GM12878 (cell line): ENCODE data around the gene FARS2. TPM values are rescaled to one million over a fixed set of nuclear protein-coding genes. Genes with fewer than 3 reads are reported as not detected.

ENCODE experiments used
- ATAC-seq: fragments of 200-7000 bp; cut with Tn5 transposase; 3 replicates; pipeline ENCODE4 v1.9.1; 2020; ENCODE audit warnings: mild to moderate bottlenecking, moderate library complexity
- BruUV-seq: library from RNA; stranded (reverse); fragments of 400-500 nt; replicated peaks from 2 replicates; lab custom pipeline; 2021; lab: Mats Ljungman, UMichigan
- CTCF ChIA-PET: fragments of 300-600 bp; sonication (Branson Sonifier 250); formaldehyde crosslinking; extraction: SDS; loops from one replicate; lab custom pipeline; 2021; ENCODE audit warnings: inconsistent platforms; lab: Yijun Ruan, JAX
- POLR2A ChIA-PET: fragments of 350-600 bp; formaldehyde crosslinking; extraction: SDS; loops from one replicate; lab custom pipeline; 2021; ENCODE audit warnings: inconsistent platforms; lab: Charles Lee
- RAD21 ChIA-PET: fragments of 300-600 bp; sonication (Branson Sonifier 250); formaldehyde crosslinking; loops from one replicate; lab custom pipeline; 2023; ENCODE audit warnings: antibody characterized with exemption; ENCODE audit not compliant: unreplicated experiment; lab: Charles Lee
- SMC1A ChIA-PET: fragments of 300-600 bp; sonication (Branson Sonifier 250); formaldehyde crosslinking; loops from one replicate; lab custom pipeline; 2023; ENCODE audit not compliant: unreplicated experiment, uncharacterized antibody; lab: Charles Lee
- DNase-seq: peaks from one replicate; pipeline ENCODE4 v3.0.0-alpha.2; 2011; ENCODE audit warnings: low read depth, low spot score
- FAIRE-seq: peaks from 3 replicates; lab custom pipeline; 2011; peaks lifted over from hg19 to GRCh38; lab: Jason Lieb, UNC
- H2AFZ ChIP-seq: 2 replicates; pipeline ENCODE4 v1.6.0; 2011; ENCODE audit warnings: low read depth, low read length, control low read depth; ENCODE audit not compliant: control insufficient read depth
- H3K27ac ChIP-seq: 2 replicates; pipeline ENCODE4 v1.5.1; 2011; ENCODE audit warnings: control low read depth; ENCODE audit not compliant: control insufficient read depth, insufficient read depth
- H3K27me3 ChIP-seq, 2 experiments: replicated peaks in 1 of 2; 2 replicates each; pipeline versions ENCODE4 v1.6.0 to v1.6.1; 2011; ENCODE audit warnings: low read length in 1 of 2; ENCODE audit not compliant: control insufficient read depth in 2 of 2, insufficient read depth in 2 of 2
- H3K36me3 ChIP-seq, 2 experiments: 2 replicates each; pipeline ENCODE4 v1.5.1; 2011; ENCODE audit warnings: low read length in 1 of 2; ENCODE audit not compliant: control insufficient read depth in 2 of 2, insufficient read depth in 2 of 2
- H3K4me1 ChIP-seq: 2 replicates; pipeline ENCODE4 v1.6.1; 2011; ENCODE audit warnings: mild to moderate bottlenecking, low read length, moderate library complexity, mixed read lengths; ENCODE audit not compliant: control insufficient read depth, insufficient read depth
- H3K4me2 ChIP-seq: 2 replicates; pipeline ENCODE4 v1.6.0; 2011; ENCODE audit warnings: control low read depth; ENCODE audit not compliant: control insufficient read depth, insufficient read depth
- H3K4me3 ChIP-seq: fragments of 200-600 bp; sonication (generic); 2 replicates; pipeline ENCODE4 v1.5.1; 2016
- H3K79me2 ChIP-seq: 2 replicates; pipeline ENCODE4 v1.6.0; 2011; ENCODE audit warnings: low read length; ENCODE audit not compliant: control insufficient read depth, insufficient read depth
- H3K9ac ChIP-seq: 2 replicates; pipeline ENCODE4 v1.8.0; 2011; ENCODE audit warnings: low read length, control low read depth, mixed read lengths; ENCODE audit not compliant: control insufficient read depth, insufficient read depth
- H3K9me3 ChIP-seq: replicated peaks from 3 replicates; pipeline ENCODE4 v1.5.1; 2011; ENCODE audit warnings: mild to moderate bottlenecking, low read length; ENCODE audit not compliant: control insufficient read depth, insufficient read depth
- H4K20me1 ChIP-seq: 2 replicates; pipeline ENCODE4 v1.6.0; 2011; ENCODE audit not compliant: control insufficient read depth, insufficient read depth
- BCL3 ChIP-seq: IDR thresholded peaks from 2 replicates; pipeline ENCODE4 v1.6.1; 2011; ENCODE audit warnings: borderline replicate concordance, low read depth, mild to moderate bottlenecking, moderate library complexity, low read length; ENCODE audit not compliant: insufficient read depth, poor library complexity, severe bottlenecking
- CHD4 ChIP-seq: fragments of 200-600 bp; sonication (generic); IDR thresholded peaks from 2 replicates; pipeline ENCODE4 v1.6.1; 2016; ENCODE audit warnings: mild to moderate bottlenecking
- MLLT1 ChIP-seq: fragments of 450-650 bp; IDR thresholded peaks from 2 replicates; pipeline ENCODE4 v1.6.1; 2016; ENCODE audit warnings: mild to moderate bottlenecking
- RELB ChIP-seq: fragments of 450-650 bp; IDR thresholded peaks from 2 replicates; pipeline ENCODE4 v1.6.1; 2017; ENCODE audit warnings: low read depth, mild to moderate bottlenecking, moderate library complexity
- REST ChIP-seq: IDR thresholded peaks from 2 replicates; pipeline ENCODE4 v1.6.1; 2012; ENCODE audit warnings: mild to moderate bottlenecking, low read depth, low read length
- TCF12 ChIP-seq: IDR thresholded peaks from 2 replicates; pipeline ENCODE4 v1.6.1; 2011; ENCODE audit warnings: low read depth, mild to moderate bottlenecking, low read length
- USF1 ChIP-seq: IDR thresholded peaks from 2 replicates; pipeline ENCODE4 v1.6.1; 2011; ENCODE audit warnings: borderline replicate concordance, low read depth, mild to moderate bottlenecking, moderate library complexity, mixed read lengths, low read length; ENCODE audit not compliant: insufficient read depth; ENCODE audit errors: extremely low read length
- ZNF687 ChIP-seq: fragments of 450-650 bp; IDR thresholded peaks from 2 replicates; pipeline ENCODE4 v1.6.1; 2017; ENCODE audit warnings: mild to moderate bottlenecking, moderate library complexity
- WGBS: methylation state at CpG from one replicate; pipeline ENCODE4 v1.1.6; 2016; ENCODE audit warnings: low lambda C conversion rate; ENCODE audit not compliant: insufficient replicate concordance, insufficient coverage; ENCODE audit errors: missing lambda C conversion rate; 5-methylcytosine and 5-hydroxymethylcytosine counted together
- in situ Hi-C: fragments of 300-500 bp; cut with MboI; formaldehyde crosslinking; loops from 9 replicates; pipeline ENCODE4 v1.14.3; 2018; ENCODE audit warnings: mixed read lengths
- intact Hi-C: fragments of 100-400 bp; cut with micrococcal nuclease; formaldehyde crosslinking; loops from one replicate; pipeline ENCODE4 v1.14.2; 2022; ENCODE audit not compliant: unreplicated experiment
- polyA plus RNA-seq, 11 experiments: library from polyadenylated mRNA; depleted of rRNA in 4 of 11; unstranded in 6 of 11; stranded (reverse) in 5 of 11; fragments of >200 nt; fragmentation: Nextera tagmentation in 4 of 11; fragmentation: Illumina TruSeq in 1 of 11; extraction: Ambion mirVana in 4 of 11; extraction: Trizol in 1 of 11; gene quantifications; 1 replicate in 1 of 11; 2 replicates in 10 of 11; pipeline versions ENCODE4 v1.2.1 to v1.2.3, GENCODE V29; 2011 to 2016; ENCODE audit warnings: inconsistent platforms in 2 of 11, missing spikeins in 2 of 11, low read depth in 1 of 11
- total RNA-seq, 4 experiments: library from RNA; depleted of rRNA in 3 of 4; stranded (reverse); fragments of >200 nt in 3 of 4; fragmentation: Illumina TruSeq in 1 of 4; extraction: Trizol in 1 of 4; gene quantifications; 2 replicates each; pipeline versions ENCODE4 v1.2.1 to v1.2.3, GENCODE V29; 2013 to 2021

The FARS2 gene
- total and polyA plus RNA-seq, 10 of the 15 experiments (the other 5 are each of a cell fraction or from before 2014, with no cell fraction given), result 16.8 to 46.7 (median 25.6) TPM

GRCh38 chr6:5277589-5277988 lies 16.3 kb downstream of the FARS2 start:
- no peak overlapping the region for H3K9ac ChIP-seq
- no peaks in the 10 kb centered on the region for H3K9me3 ChIP-seq
- intact Hi-C loops, result no loop called here
- H3K4me3 ChIP-seq, result no peak overlapping the region
- H3K4me2 ChIP-seq, result peak overlapping the region; percentile 66; the same call in 1 of the 2 replicates
- DNase-seq (no peak), FAIRE-seq (no peak), ATAC-seq (no peak)
- H4K20me1 ChIP-seq, result no peaks in the 10 kb centered on the region
- no peaks in the 10 kb centered on the region; a peak in 1 of 4 replicates for H3K36me3 ChIP-seq
- ChIA-PET CTCF (interaction anchor here (0.9 to 3.6 kb wide), 6 partner anchors 11 to 137 kb away, joined by 3 to 19 read pairs (median 4); no protein-coding TSS in a partner anchor), SMC1A (interaction anchor here (0.6 to 2.2 kb wide), 7 partner anchors 12 to 129 kb away, joined by 3 to 22 read pairs (median 3); no protein-coding TSS in a partner anchor), RAD21 (interaction anchor here (1.4 to 3.0 kb wide), 2 partner anchors 11 to 25 kb away, joined by 5 to 13 read pairs; no protein-coding TSS in a partner anchor), POLR2A (interaction anchor here (1.6 kb wide), 1 partner anchor 11 kb away, joined by 7 read pairs; no protein-coding TSS in a partner anchor)
- peak overlapping the region; percentile 14; the same call in 1 of the 2 replicates for H3K27ac ChIP-seq
- in situ Hi-C loops, result no loop called here
- BruUV-seq, result no TSS peak
- no peaks in the 10 kb centered on the region; the same call in none of the 2 replicates for H3K79me2 ChIP-seq
- H2AFZ ChIP-seq, result peak overlapping the region; percentile 41; the same call in 1 of the 2 replicates
- H3K4me1 ChIP-seq, result peaks cover 21% of the 10 kb centered on the region
- 18% methylated on average over 3 of the region's 3 CpGs for WGBS
- H3K27me3 ChIP-seq, result no peaks in the 10 kb centered on the region
- TF ChIP-seq ZNF687 (no peak), MLLT1 (no peak), BCL3 (no peak), CHD4 (no peak), RELB (no peak), USF1 (no peak), TCF12 (no peak), REST (no peak)
